H9 (cell line): ENCODE measurements around the gene GRID1. TPM values are rescaled to one million over a fixed set of nuclear protein-coding genes. Genes with fewer than 3 reads are reported as not detected.

Source experiments
- DNase-seq: peaks from one replicate; pipeline ENCODE4 v3.0.0-alpha.2; 2017
- H2AFZ ChIP-seq: one replicate; pipeline ENCODE4 v1.6.1; 2013; ENCODE audit warnings: mild to moderate bottlenecking, low read length, control low read depth, moderate library complexity
- H2AK5ac ChIP-seq: 2 replicates; pipeline ENCODE4 v1.6.1; 2013; ENCODE audit warnings: low read length, control low read depth, mixed read lengths; ENCODE audit not compliant: insufficient read length
- H2BK120ac ChIP-seq: one replicate; pipeline ENCODE4 v1.6.1; 2013; ENCODE audit warnings: low read depth, mild to moderate bottlenecking, low read length, control low read depth, inconsistent platforms; ENCODE audit not compliant: poor library complexity, severe bottlenecking
- H2BK12ac ChIP-seq: 2 replicates; pipeline ENCODE4 v1.6.1; 2013; ENCODE audit warnings: low read length, control low read depth, mixed read lengths, low read depth; ENCODE audit not compliant: insufficient read length
- H2BK15ac ChIP-seq: 2 replicates; pipeline ENCODE4 v1.6.1; 2013; ENCODE audit warnings: low read depth, low read length, control low read depth
- H2BK20ac ChIP-seq: one replicate; pipeline ENCODE4 v1.6.1; 2013; ENCODE audit warnings: low read depth, mild to moderate bottlenecking, low read length, control low read depth, inconsistent platforms; ENCODE audit not compliant: poor library complexity, severe bottlenecking
- H2BK5ac ChIP-seq: 2 replicates; pipeline ENCODE4 v1.6.1; 2013; ENCODE audit warnings: low read length, control low read depth, mixed read lengths; ENCODE audit not compliant: insufficient read length
- H3K14ac ChIP-seq: 2 replicates; pipeline ENCODE4 v1.6.1; 2013; ENCODE audit warnings: low read length, control low read depth; ENCODE audit not compliant: insufficient read depth
- H3K18ac ChIP-seq: 2 replicates; pipeline ENCODE4 v1.6.1; 2013; ENCODE audit warnings: low read depth, mild to moderate bottlenecking, mixed read lengths, low read length, control low read depth; ENCODE audit not compliant: insufficient read length
- H3K23ac ChIP-seq: 2 replicates; pipeline ENCODE4 v1.6.1; 2013; ENCODE audit warnings: low read length, control low read depth, mixed read lengths, low read depth; ENCODE audit not compliant: insufficient read length
- H3K23me2 ChIP-seq: 2 replicates; pipeline ENCODE4 v1.6.1; 2013; ENCODE audit warnings: low read depth, mild to moderate bottlenecking, mixed read lengths, low read length, control low read depth; ENCODE audit not compliant: insufficient read length, poor library complexity, severe bottlenecking
- H3K27ac ChIP-seq: 2 replicates; pipeline ENCODE4 v1.5.1; 2013; ENCODE audit warnings: low read length, control low read depth, mixed read lengths, low read depth; ENCODE audit not compliant: insufficient read length
- H3K27me3 ChIP-seq: 2 replicates; pipeline ENCODE4 v1.6.1; 2013; ENCODE audit warnings: low read length, control low read depth, inconsistent platforms; ENCODE audit not compliant: insufficient read depth
- H3K4ac ChIP-seq: 2 replicates; pipeline ENCODE4 v1.6.1; 2013; ENCODE audit warnings: low read depth, mild to moderate bottlenecking, control low read depth, inconsistent platforms, low read length, moderate library complexity
- H3K4me1 ChIP-seq: 2 replicates; pipeline ENCODE4 v1.6.1; 2013; ENCODE audit warnings: low read length, control low read depth, inconsistent platforms; ENCODE audit not compliant: insufficient read depth
- H3K4me2 ChIP-seq: 2 replicates; pipeline ENCODE4 v1.6.1; 2013; ENCODE audit warnings: low read length, control low read depth, mixed read lengths; ENCODE audit not compliant: insufficient read length, insufficient read depth
- H3K56ac ChIP-seq: 2 replicates; pipeline ENCODE4 v1.6.1; 2013; ENCODE audit warnings: low read depth, mild to moderate bottlenecking, mixed read lengths, low read length, control low read depth; ENCODE audit not compliant: insufficient read length
- H3K79me1 ChIP-seq: 2 replicates; pipeline ENCODE4 v1.6.1; 2013; ENCODE audit warnings: low read depth, mild to moderate bottlenecking, moderate library complexity, low read length, control low read depth, inconsistent platforms; ENCODE audit not compliant: insufficient read depth, poor library complexity, severe bottlenecking
- H3K79me2 ChIP-seq: 2 replicates; pipeline ENCODE4 v1.6.1; 2013; ENCODE audit warnings: low read length, control low read depth, inconsistent platforms; ENCODE audit not compliant: insufficient read depth
- H3K9ac ChIP-seq: 2 replicates; pipeline ENCODE4 v1.6.1; 2013; ENCODE audit warnings: low read length, control low read depth, mixed read lengths; ENCODE audit not compliant: insufficient read length; ENCODE audit errors: extremely low read depth
- H3K9me3 ChIP-seq: one replicate; pipeline ENCODE4 v1.6.1; 2013; ENCODE audit warnings: low read depth, low read length, inconsistent platforms; ENCODE audit not compliant: control insufficient read depth
- H3T11ph ChIP-seq: one replicate; pipeline ENCODE4 v1.6.1; 2013; ENCODE audit warnings: mild to moderate bottlenecking, low read length, control low read depth, inconsistent platforms
- H4K20me1 ChIP-seq: one replicate; pipeline ENCODE4 v1.6.1; 2013; ENCODE audit not compliant: control insufficient read depth, insufficient read length, insufficient read depth
- H4K5ac ChIP-seq: 2 replicates; pipeline ENCODE4 v1.6.1; 2013; ENCODE audit warnings: low read depth, mild to moderate bottlenecking, mixed read lengths, low read length, control low read depth; ENCODE audit not compliant: insufficient read length
- H4K8ac ChIP-seq: replicated peaks from 2 replicates; pipeline ENCODE4 v1.6.1; 2013; ENCODE audit warnings: low read length, control low read depth, mixed read lengths, low read depth; ENCODE audit not compliant: insufficient read length
- H4K91ac ChIP-seq: 2 replicates; pipeline ENCODE4 v1.6.1; 2013; ENCODE audit warnings: low read depth, mild to moderate bottlenecking, moderate library complexity, mixed read lengths, low read length, control low read depth; ENCODE audit not compliant: insufficient read length
- H3K27ac Mint-ChIP-seq, 3 experiments: 2 replicates in 2 of 3; 3 replicates in 1 of 3; pipeline ENCODE4 v1.8.0; 2020 to 2021; ENCODE audit warnings: mixed read lengths in 3 of 3, mild to moderate bottlenecking in 1 of 3, moderate library complexity in 1 of 3
- H3K27me3 Mint-ChIP-seq: 2 replicates; pipeline ENCODE4 v1.8.0; 2021; ENCODE audit warnings: low read depth, mild to moderate bottlenecking, moderate library complexity, mixed read lengths
- H3K36me3 Mint-ChIP-seq, 3 experiments: 2 replicates in 2 of 3; 3 replicates in 1 of 3; pipeline ENCODE4 v1.8.0; 2020 to 2021; ENCODE audit warnings: low read depth in 3 of 3, mixed read lengths in 3 of 3; ENCODE audit not compliant: insufficient read depth in 1 of 3
- H3K4me1 Mint-ChIP-seq, 2 experiments: 2 replicates each; pipeline ENCODE4 v1.8.0; 2020; ENCODE audit warnings: mixed read lengths in 2 of 2
- H3K4me3 Mint-ChIP-seq, 2 experiments: 2 replicates in 1 of 2; 3 replicates in 1 of 2; pipeline ENCODE4 v1.8.0; 2020 to 2021; ENCODE audit warnings: mild to moderate bottlenecking in 2 of 2, mixed read lengths in 2 of 2, moderate library complexity in 1 of 2
- H3K9me3 Mint-ChIP-seq, 2 experiments: 2 replicates in 1 of 2; 3 replicates in 1 of 2; pipeline ENCODE4 v1.8.0; 2020; ENCODE audit warnings: mild to moderate bottlenecking in 2 of 2, mixed read lengths in 2 of 2, moderate library complexity in 1 of 2
- WGBS: extraction: QIAGEN DNeasy Blood & Tissue Kit; methylation state at CpG from one replicate; pipeline ENCODE4 v1.1.7; 2013; ENCODE audit warnings: missing lambda C conversion rate, low lambda C conversion rate, mixed read lengths; ENCODE audit not compliant: insufficient read length; ENCODE audit errors: extremely low coverage; 5-methylcytosine and 5-hydroxymethylcytosine counted together
- total RNA-seq: library from RNA; stranded (reverse); gene quantifications from 2 replicates; pipeline ENCODE4 v1.2.1, GENCODE V29; 2021
- TF ChIP-seq, protein P1 (sequence below): fragments of 200-600 bp; sonication (generic); conservative IDR thresholded peaks from 3 replicates; pipeline ENCODE4 v1.8.0; 2021; ENCODE audit warnings: antibody characterized with exemption, mild to moderate bottlenecking

GRID1 gene
- total RNA-seq, 1 experiment from 2014 or later: 0.35 TPM

DNA sequence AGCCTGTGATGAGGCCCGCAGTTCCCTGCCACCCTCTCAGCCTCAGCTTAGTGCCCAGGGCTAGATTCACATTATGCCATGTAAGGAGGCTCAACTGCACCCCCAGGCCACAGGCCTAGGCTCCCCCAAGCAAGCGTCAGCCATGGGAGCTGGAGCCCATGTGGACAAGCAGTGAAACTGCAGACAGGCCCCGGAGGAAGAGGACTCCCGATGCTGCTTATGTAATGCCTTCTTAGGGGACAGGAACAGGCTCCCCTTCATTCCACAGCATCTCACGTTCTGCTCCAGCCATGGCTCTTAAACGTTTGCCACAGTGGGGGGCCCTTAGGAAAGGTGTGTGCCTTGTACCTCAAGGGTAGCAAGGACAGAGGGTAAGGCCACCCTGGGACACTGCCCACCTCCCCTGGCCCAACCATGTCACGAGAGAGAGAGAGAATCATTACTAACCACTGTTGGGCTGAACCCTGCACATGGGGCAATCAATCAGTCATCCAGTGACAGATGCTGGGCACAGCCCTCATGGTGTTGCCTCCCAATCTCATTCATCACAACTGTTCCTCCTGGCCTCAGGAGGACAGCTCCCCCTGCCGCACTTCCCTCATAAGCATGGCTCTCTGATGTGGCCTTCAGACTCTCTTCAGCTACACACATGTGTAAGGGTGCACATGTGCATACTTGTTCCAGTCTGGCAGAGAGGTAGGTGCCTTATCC lies 263.0 kb downstream of the GRID1 start:
- Histone ChIP-seq H4K5ac (no peak overlapping the region), H3T11ph (no peak overlapping the region), H3K9ac (no peak overlapping the region), H2BK120ac (no peak overlapping the region), H2BK15ac (no peak overlapping the region), H3K14ac (no peak overlapping the region; the same call in 1 of the 2 replicates), H3K56ac (no peak overlapping the region), H2AK5ac (no peak overlapping the region), H3K4me1 (no peaks in the 10 kb centered on the region), H3K27ac (no peak overlapping the region), H4K8ac (no peak overlapping the region), H3K79me2 (no peaks in the 10 kb centered on the region), H4K20me1 (no peaks in the 10 kb centered on the region), H3K9me3 (no peaks in the 10 kb centered on the region), H3K4ac (no peak overlapping the region), H3K79me1 (no peaks in the 10 kb centered on the region), H3K23me2 (no peaks in the 10 kb centered on the region), H3K18ac (no peak overlapping the region), H3K4me2 (no peak overlapping the region), H2BK12ac (no peak overlapping the region), H2AFZ (no peak overlapping the region), H3K23ac (no peak overlapping the region), H4K91ac (no peak overlapping the region), H3K27me3 (no peaks in the 10 kb centered on the region), H2BK5ac (no peak overlapping the region), H2BK20ac (no peak overlapping the region)
- DNase-seq: no peak
- H3K27ac Mint-ChIP-seq: no peak overlapping the region
- no peaks in the 10 kb centered on the region for H3K4me1 Mint-ChIP-seq
- WGBS: no CpG with 5 or more reads among the region's 8 CpGs
- H3K9me3 Mint-ChIP-seq: no peaks in the 10 kb centered on the region; a peak in 1 of 5 replicates
- H3K27me3 Mint-ChIP-seq: no peaks in the 10 kb centered on the region
- H3K36me3 Mint-ChIP-seq: no peaks in the 10 kb centered on the region
- TF ChIP-seq, protein P1, sequence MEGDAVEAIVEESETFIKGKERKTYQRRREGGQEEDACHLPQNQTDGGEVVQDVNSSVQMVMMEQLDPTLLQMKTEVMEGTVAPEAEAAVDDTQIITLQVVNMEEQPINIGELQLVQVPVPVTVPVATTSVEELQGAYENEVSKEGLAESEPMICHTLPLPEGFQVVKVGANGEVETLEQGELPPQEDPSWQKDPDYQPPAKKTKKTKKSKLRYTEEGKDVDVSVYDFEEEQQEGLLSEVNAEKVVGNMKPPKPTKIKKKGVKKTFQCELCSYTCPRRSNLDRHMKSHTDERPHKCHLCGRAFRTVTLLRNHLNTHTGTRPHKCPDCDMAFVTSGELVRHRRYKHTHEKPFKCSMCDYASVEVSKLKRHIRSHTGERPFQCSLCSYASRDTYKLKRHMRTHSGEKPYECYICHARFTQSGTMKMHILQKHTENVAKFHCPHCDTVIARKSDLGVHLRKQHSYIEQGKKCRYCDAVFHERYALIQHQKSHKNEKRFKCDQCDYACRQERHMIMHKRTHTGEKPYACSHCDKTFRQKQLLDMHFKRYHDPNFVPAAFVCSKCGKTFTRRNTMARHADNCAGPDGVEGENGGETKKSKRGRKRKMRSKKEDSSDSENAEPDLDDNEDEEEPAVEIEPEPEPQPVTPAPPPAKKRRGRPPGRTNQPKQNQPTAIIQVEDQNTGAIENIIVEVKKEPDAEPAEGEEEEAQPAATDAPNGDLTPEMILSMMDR: peak; percentile 43
- H3K4me3 Mint-ChIP-seq: no peak overlapping the region
